OCI-LY1 (cell line): Measurements from ENCODE around the gene PAX9.

Experiments used
- H2AFZ ChIP-seq: fragments of 200-600 bp; sonication (generic), shearing (Covaris generic); 2 replicates; pipeline ENCODE4 v1.6.0; 2014; ENCODE audit warnings: antibody characterized with exemption, mild to moderate bottlenecking, low read length
- H3F3A ChIP-seq: fragments of 200-600 bp; sonication (generic), shearing (Covaris generic); 2 replicates; pipeline ENCODE4 v1.6.0; 2014; ENCODE audit warnings: mild to moderate bottlenecking, antibody characterized with exemption, low read length, moderate library complexity; ENCODE audit not compliant: insufficient read depth
- H3K27ac ChIP-seq: fragments of 200-600 bp; sonication (generic); 2 replicates; pipeline ENCODE4 v1.5.1; 2014; ENCODE audit warnings: low read length, mixed run types, mild to moderate bottlenecking, low read depth; ENCODE audit not compliant: poor library complexity, severe bottlenecking
- H3K27me3 ChIP-seq: fragments of 200-600 bp; sonication (generic); 2 replicates; pipeline ENCODE4 v1.6.0; 2014; ENCODE audit warnings: antibody characterized with exemption, mild to moderate bottlenecking, low read length, moderate library complexity; ENCODE audit not compliant: insufficient read depth
- H3K36me3 ChIP-seq: fragments of 200-600 bp; sonication (generic); 2 replicates; pipeline ENCODE4 v1.6.1; 2014; ENCODE audit warnings: mild to moderate bottlenecking, antibody characterized with exemption, low read length, moderate library complexity, mixed read lengths; ENCODE audit not compliant: insufficient read depth
- H3K4me1 ChIP-seq: fragments of 200-600 bp; sonication (generic); 2 replicates; pipeline ENCODE4 v1.5.1; 2014; ENCODE audit warnings: mild to moderate bottlenecking, low read length, moderate library complexity; ENCODE audit not compliant: insufficient read depth, severe bottlenecking
- H3K4me2 ChIP-seq: fragments of 200-600 bp; sonication (generic), shearing (Covaris generic); 2 replicates; pipeline ENCODE4 v1.6.1; 2014; ENCODE audit warnings: low read length
- H3K4me3 ChIP-seq: fragments of 200-600 bp; sonication (generic); 2 replicates; pipeline ENCODE4 v1.5.1; 2014; ENCODE audit warnings: low read length, low read depth, mild to moderate bottlenecking, mixed read lengths; ENCODE audit not compliant: poor library complexity, severe bottlenecking
- H3K79me2 ChIP-seq: fragments of 200-600 bp; shearing (Covaris generic); 2 replicates; pipeline ENCODE4 v1.6.1; 2016; ENCODE audit warnings: mixed run types, low read length, mixed read lengths; ENCODE audit not compliant: insufficient read depth
- H3K9ac ChIP-seq: fragments of 200-600 bp; sonication (generic), shearing (Covaris generic); 2 replicates; pipeline ENCODE4 v1.6.1; 2014; ENCODE audit warnings: mild to moderate bottlenecking, low read length, mixed read lengths
- H3K9me2 ChIP-seq: fragments of 200-600 bp; sonication (generic), shearing (Covaris generic); 2 replicates; pipeline ENCODE4 v1.6.1; 2014; ENCODE audit warnings: low read depth, mild to moderate bottlenecking, low read length, mixed read lengths
- H3K9me3 ChIP-seq: fragments of 200-600 bp; shearing (Covaris generic); 2 replicates; pipeline ENCODE4 v1.6.1; 2014; ENCODE audit warnings: low read length, mixed read lengths
- H4K20me1 ChIP-seq: fragments of 200-600 bp; sonication (generic), shearing (Covaris generic); 2 replicates; pipeline ENCODE4 v1.6.0; 2016; ENCODE audit warnings: mild to moderate bottlenecking, low read length; ENCODE audit not compliant: insufficient read depth
- EZH2 ChIP-seq: fragments of 200-600 bp; sonication (generic), shearing (Covaris generic); IDR thresholded peaks from 2 replicates; pipeline ENCODE4 v1.8.0; 2017; ENCODE audit warnings: borderline replicate concordance, mixed run types, mild to moderate bottlenecking, antibody characterized with exemption, low read length, moderate library complexity, mixed read lengths
- TF ChIP-seq, protein P1 (sequence below): fragments of 200-600 bp; sonication (generic), shearing (Covaris generic); IDR thresholded peaks from 2 replicates; pipeline ENCODE4 v1.5.1; 2017; ENCODE audit warnings: mild to moderate bottlenecking, antibody characterized with exemption, low read length, moderate library complexity, mixed read lengths

The PAX9 gene

DNA sequence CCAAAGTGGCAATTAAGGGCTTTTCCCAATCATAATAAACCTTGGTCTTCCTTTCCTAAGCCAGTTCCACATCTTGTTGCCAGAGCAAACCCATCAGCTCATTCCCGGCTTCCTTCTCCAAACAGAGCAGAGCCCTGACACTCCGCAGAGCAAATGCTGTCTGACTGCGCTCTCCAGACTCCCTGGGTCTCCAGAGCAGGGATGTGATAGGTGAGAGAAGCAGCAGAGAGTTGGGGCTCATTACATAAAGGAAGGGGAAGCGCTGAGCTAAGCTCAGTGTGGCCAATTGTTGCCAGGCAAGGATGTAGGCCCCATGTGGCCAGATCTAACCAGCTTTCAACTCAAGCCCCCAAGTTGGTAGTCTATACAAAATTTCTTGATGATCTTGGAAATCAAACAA, 36.2 kb upstream of the PAX9 start:
- Histone ChIP-seq H3K9me2 (no peaks in the 10 kb centered on the region), H2AFZ (no peak overlapping the region), H3K9me3 (no peaks in the 10 kb centered on the region), H3K27me3 (no peaks in the 10 kb centered on the region), H3K9ac (no peak overlapping the region), H3K4me2 (no peak overlapping the region), H4K20me1 (no peaks in the 10 kb centered on the region), H3K36me3 (no peaks in the 10 kb centered on the region), H3K79me2 (no peaks in the 10 kb centered on the region), H3K27ac (no peak overlapping the region), H3K4me3 (no peak overlapping the region), H3F3A (no peaks in the 10 kb centered on the region), H3K4me1 (no peaks in the 10 kb centered on the region)
- TF ChIP-seq EZH2: no peak
- TF ChIP-seq, protein P1, sequence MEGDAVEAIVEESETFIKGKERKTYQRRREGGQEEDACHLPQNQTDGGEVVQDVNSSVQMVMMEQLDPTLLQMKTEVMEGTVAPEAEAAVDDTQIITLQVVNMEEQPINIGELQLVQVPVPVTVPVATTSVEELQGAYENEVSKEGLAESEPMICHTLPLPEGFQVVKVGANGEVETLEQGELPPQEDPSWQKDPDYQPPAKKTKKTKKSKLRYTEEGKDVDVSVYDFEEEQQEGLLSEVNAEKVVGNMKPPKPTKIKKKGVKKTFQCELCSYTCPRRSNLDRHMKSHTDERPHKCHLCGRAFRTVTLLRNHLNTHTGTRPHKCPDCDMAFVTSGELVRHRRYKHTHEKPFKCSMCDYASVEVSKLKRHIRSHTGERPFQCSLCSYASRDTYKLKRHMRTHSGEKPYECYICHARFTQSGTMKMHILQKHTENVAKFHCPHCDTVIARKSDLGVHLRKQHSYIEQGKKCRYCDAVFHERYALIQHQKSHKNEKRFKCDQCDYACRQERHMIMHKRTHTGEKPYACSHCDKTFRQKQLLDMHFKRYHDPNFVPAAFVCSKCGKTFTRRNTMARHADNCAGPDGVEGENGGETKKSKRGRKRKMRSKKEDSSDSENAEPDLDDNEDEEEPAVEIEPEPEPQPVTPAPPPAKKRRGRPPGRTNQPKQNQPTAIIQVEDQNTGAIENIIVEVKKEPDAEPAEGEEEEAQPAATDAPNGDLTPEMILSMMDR: no peak

- H3K36me3 ChIP-seq: no peaks in the 10 kb centered on the region
- H3K4me1 ChIP-seq: no peaks in the 10 kb centered on the region
Observed at GRCh38 chr14:36626151-36626550, 35.5 kb upstream of the PAX9 start.

DNA sequence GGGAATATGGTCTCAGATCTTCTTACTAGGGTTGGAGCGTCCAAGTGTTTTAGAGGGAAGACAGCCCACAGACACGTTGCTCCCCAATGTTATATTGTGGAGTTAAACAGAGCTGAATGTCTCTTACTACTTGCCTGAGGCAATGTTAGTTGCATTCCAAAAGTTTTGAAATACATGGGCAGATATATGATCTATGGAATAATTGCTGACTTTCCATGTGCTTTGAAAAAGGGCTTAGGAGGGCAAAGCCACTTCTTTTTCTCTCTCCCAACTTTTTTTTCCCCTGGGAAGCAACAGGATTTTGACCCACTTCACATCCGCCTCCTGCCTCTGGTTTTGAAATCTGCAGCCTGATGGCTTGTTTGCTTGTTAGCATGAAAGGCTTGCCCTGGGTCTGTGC, 33.7 kb upstream of the PAX9 start:
- Histone ChIP-seq H3K4me3 (no peak overlapping the region), H3K4me2 (no peak overlapping the region), H3K9me3 (no peaks in the 10 kb centered on the region), H2AFZ (no peak overlapping the region), H4K20me1 (no peaks in the 10 kb centered on the region), H3K27ac (no peak overlapping the region), H3K27me3 (no peaks in the 10 kb centered on the region), H3F3A (no peaks in the 10 kb centered on the region), H3K9ac (no peak overlapping the region), H3K79me2 (no peaks in the 10 kb centered on the region), H3K9me2 (no peaks in the 10 kb centered on the region), H3K36me3 (no peaks in the 10 kb centered on the region), H3K4me1 (no peaks in the 10 kb centered on the region)
- TF ChIP-seq EZH2: no peak
- TF ChIP-seq, protein P1: no peak

More at GRCh38 chr14:36626151-36626550, 35.5 kb upstream of the PAX9 start:
- no peak overlapping the region for H2AFZ ChIP-seq
- no peaks in the 10 kb centered on the region for H3K9me3 ChIP-seq
- no peak overlapping the region for H3K4me2 ChIP-seq
- no peak overlapping the region for H3K27ac ChIP-seq
- H3K9me2 ChIP-seq: no peaks in the 10 kb centered on the region
- TF ChIP-seq, protein P1: no peak
- no peak for TF ChIP-seq EZH2
- no peaks in the 10 kb centered on the region for H3K79me2 ChIP-seq
- no peaks in the 10 kb centered on the region for H3F3A ChIP-seq
- no peak overlapping the region for H3K9ac ChIP-seq
- no peak overlapping the region for H3K4me3 ChIP-seq
- no peaks in the 10 kb centered on the region for H4K20me1 ChIP-seq
- no peaks in the 10 kb centered on the region for H3K27me3 ChIP-seq
